ENCODE measurements around the gene PDE10A.
"Not testable (repeated sequence)": the region's sequence is repeated elsewhere in the genome, so short reads cannot be mapped to it uniquely, and the experiment has no call there.

Gene PDE10A

GRCh38 chr6:165599596-165600487 lies 63.2 kb downstream of the PDE10A start:
- DNase-seq (ENCODE audit: low read depth), result no peak
- no peak for TF ChIP-seq CTCF (conservative IDR thresholded peaks at IDR 0.05; ENCODE audit: control insufficient read depth, insufficient read depth, low read depth, low read length)
- H3K4me3 ChIP-seq (ENCODE audit: control insufficient read depth, low read depth, low read length), result no peak overlapping the region

- no peak for DNase-seq (ENCODE audit: low read depth)
- no peak overlapping the region for H3K4me3 ChIP-seq (ENCODE audit: control insufficient read depth, low read depth, low read length)
- TF ChIP-seq CTCF (conservative IDR thresholded peaks at IDR 0.05; ENCODE audit: control insufficient read depth, insufficient read depth, low read depth, low read length), result no peak
Measured at GRCh38 chr6:165599121-165599520, 63.9 kb downstream of the PDE10A start.

- TF ChIP-seq CTCF (conservative IDR thresholded peaks at IDR 0.05; ENCODE audit: control insufficient read depth, insufficient read depth, low read depth, low read length), result no peak
- no peak for DNase-seq (ENCODE audit: low read depth)
- H3K4me3 ChIP-seq (ENCODE audit: control insufficient read depth, low read depth, low read length), result no peak overlapping the region
Measured at GRCh38 chr6:165597821-165598220, 65.2 kb downstream of the PDE10A start.

- H3K4me3 ChIP-seq (ENCODE audit: control insufficient read depth, low read depth, low read length), result no peak overlapping the region
- DNase-seq (ENCODE audit: low read depth), result no peak
- no peak for TF ChIP-seq CTCF (conservative IDR thresholded peaks at IDR 0.05; ENCODE audit: control insufficient read depth, insufficient read depth, low read depth, low read length)
Measured at GRCh38 chr6:165594584-165595333, 68.3 kb downstream of the PDE10A start.

- not testable (repeated sequence) for H3K4me3 ChIP-seq (ENCODE audit: control insufficient read depth, low read depth, low read length); DNase-seq (ENCODE audit: low read depth)
Measured at GRCh38 chr6:165592947-165593346, 70.1 kb downstream of the PDE10A start.

GRCh38 chr6:165588515-165588914 lies 74.5 kb downstream of the PDE10A start:
- TF ChIP-seq CTCF (conservative IDR thresholded peaks at IDR 0.05; ENCODE audit: control insufficient read depth, insufficient read depth, low read depth, low read length), result no peak
- no peak for DNase-seq (ENCODE audit: low read depth)
- H3K4me3 ChIP-seq (ENCODE audit: control insufficient read depth, low read depth, low read length), result no peak overlapping the region

GRCh38 chr6:165587206-165587605 lies 75.8 kb downstream of the PDE10A start:
- no peak for DNase-seq (ENCODE audit: low read depth)
- no peak overlapping the region for H3K4me3 ChIP-seq (ENCODE audit: control insufficient read depth, low read depth, low read length)
- no peak for TF ChIP-seq CTCF (conservative IDR thresholded peaks at IDR 0.05; ENCODE audit: control insufficient read depth, insufficient read depth, low read depth, low read length)

All from fibroblast of mammary gland (primary cell).